ENCODE measurements around the gene SERGEF.

- TF ChIP-seq, protein P1, sequence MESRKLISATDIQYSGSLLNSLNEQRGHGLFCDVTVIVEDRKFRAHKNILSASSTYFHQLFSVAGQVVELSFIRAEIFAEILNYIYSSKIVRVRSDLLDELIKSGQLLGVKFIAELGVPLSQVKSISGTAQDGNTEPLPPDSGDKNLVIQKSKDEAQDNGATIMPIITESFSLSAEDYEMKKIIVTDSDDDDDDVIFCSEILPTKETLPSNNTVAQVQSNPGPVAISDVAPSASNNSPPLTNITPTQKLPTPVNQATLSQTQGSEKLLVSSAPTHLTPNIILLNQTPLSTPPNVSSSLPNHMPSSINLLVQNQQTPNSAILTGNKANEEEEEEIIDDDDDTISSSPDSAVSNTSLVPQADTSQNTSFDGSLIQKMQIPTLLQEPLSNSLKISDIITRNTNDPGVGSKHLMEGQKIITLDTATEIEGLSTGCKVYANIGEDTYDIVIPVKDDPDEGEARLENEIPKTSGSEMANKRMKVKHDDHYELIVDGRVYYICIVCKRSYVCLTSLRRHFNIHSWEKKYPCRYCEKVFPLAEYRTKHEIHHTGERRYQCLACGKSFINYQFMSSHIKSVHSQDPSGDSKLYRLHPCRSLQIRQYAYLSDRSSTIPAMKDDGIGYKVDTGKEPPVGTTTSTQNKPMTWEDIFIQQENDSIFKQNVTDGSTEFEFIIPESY (IDR thresholded peaks at IDR 0.05): no peak
- no peak for TF ChIP-seq EGR1 (IDR thresholded peaks at IDR 0.05; ENCODE audit: low read depth in 2 of 2)
- TF ChIP-seq, protein P2, sequence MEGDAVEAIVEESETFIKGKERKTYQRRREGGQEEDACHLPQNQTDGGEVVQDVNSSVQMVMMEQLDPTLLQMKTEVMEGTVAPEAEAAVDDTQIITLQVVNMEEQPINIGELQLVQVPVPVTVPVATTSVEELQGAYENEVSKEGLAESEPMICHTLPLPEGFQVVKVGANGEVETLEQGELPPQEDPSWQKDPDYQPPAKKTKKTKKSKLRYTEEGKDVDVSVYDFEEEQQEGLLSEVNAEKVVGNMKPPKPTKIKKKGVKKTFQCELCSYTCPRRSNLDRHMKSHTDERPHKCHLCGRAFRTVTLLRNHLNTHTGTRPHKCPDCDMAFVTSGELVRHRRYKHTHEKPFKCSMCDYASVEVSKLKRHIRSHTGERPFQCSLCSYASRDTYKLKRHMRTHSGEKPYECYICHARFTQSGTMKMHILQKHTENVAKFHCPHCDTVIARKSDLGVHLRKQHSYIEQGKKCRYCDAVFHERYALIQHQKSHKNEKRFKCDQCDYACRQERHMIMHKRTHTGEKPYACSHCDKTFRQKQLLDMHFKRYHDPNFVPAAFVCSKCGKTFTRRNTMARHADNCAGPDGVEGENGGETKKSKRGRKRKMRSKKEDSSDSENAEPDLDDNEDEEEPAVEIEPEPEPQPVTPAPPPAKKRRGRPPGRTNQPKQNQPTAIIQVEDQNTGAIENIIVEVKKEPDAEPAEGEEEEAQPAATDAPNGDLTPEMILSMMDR (IDR thresholded peaks at IDR 0.05; ENCODE audit: low read depth, low read length, missing input control): no peak
- no peak for TF ChIP-seq YY1 (IDR thresholded peaks at IDR 0.05)
- TF ChIP-seq TAF1 (conservative IDR thresholded peaks at IDR 0.05): no peak
- TF ChIP-seq RAD21 (IDR thresholded peaks at IDR 0.05): no peak
- TF ChIP-seq FOXA1 (IDR thresholded peaks at IDR 0.05): no peak
- no peak for TF ChIP-seq ATF3 (IDR thresholded peaks at IDR 0.05)
These were observed 274.5 kb downstream of the SERGEF start for GRCh38 chr11:17738151-17738973.
